Sigmoid colon (tissue), 4 donors: Measurements from ENCODE around the gene DACT3.

ENCODE experiments used
- CTCF ChIP-seq, 4 experiments: fragments of 450-650 bp in 3 of 4; fragments of 200-600 bp in 1 of 4; IDR thresholded peaks; one replicate each; pipeline ENCODE4 v1.5.1; 2016 to 2019; ENCODE audit warnings: antibody characterized with exemption in 4 of 4, mild to moderate bottlenecking in 3 of 4, moderate library complexity in 2 of 4
- EP300 ChIP-seq, 4 donors: sonication (generic); formaldehyde crosslinking; IDR thresholded peaks; one replicate each; pipeline ENCODE4 v1.6.1; 2017; ENCODE audit warnings: antibody characterized with exemption in 4 of 4

GRCh38 chr19:46606019-46606418 is 55.0 kb downstream of the DACT3 start:
- TF ChIP-seq CTCF (IDR thresholded peaks at IDR 0.05) (no peak), EP300 (IDR thresholded peaks at IDR 0.05) (no peak)
